Measurements from ENCODE around the gene RASGRF2.
"Not testable (repeated sequence)": the region's sequence is repeated elsewhere in the genome, so short reads cannot be mapped to it uniquely, and the experiment has no call there.

RASGRF2 gene

GRCh38 chr5:81021951-81022687, 62.0 kb downstream of the RASGRF2 start:
- DNase-seq, result no peak

DNA sequence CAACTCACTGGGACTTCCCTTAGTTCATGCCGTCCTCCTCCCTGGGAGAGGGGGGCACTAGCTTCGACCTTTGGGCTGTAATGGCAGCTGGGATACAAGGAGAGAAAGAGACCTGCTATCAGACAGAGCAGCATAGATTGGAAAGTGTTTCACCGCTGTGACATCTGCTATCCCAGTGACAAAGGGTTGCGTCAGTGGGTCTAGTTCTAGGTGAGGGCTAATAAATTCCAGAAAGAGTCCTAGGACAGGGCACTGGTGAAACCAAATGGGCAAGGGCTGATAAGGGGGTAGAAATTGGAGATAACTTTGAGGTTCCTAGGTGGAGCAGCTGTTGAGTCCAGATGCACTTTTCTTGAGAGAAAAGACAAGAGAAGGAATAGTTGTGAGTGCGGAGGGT, 62.5 kb downstream of the RASGRF2 start:
- no peak for DNase-seq

GRCh38 chr5:81023261-81023970, 63.3 kb downstream of the RASGRF2 start:
- no peak for DNase-seq

DNA sequence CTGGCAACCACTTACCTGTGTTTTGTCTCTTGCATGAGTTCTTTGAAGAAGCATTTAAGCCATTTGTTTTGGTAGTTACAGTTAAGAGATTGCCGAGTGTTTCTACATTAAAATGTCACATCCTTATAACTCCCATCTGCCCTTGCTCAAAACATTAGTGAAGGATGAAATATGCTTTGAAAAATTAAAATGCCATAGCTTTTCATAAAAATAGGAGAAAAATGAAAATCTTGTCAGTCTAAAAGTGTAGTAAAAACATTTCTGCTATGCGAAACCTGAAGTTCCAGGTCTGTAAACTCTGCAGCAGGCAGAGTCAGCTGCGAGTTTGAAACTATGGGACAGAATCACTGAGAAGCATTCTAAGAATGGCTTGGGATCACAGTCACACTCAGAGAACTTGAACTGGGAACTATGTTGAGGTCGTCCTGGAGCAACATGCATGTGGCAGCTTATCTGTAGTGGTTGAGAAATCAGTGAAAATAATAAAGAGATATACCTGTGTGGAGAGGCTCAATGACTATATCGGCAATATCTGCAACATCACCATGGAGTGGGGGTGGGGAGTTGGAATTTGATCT, 67.4 kb downstream of the RASGRF2 start:
- DNase-seq, result no peak

DNA sequence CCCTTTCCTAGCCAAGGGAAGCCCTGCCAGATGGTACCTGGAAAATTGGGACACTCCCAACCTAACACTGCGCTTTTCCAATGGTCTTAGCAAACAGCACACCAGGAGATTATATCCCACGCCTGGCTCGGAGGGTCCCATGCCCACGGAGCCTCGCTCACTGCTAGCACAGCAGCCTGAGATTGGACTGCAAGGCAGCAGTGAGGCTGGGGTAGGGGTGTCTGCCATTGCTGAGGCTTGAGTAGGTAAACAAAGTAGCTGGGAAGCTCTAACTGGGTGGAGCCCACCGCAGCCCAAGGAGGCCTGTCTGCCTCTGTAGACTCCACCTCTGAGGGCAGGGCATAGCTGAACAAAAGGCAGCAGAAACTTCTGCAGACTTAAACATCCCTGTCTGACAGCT, 68.7 kb downstream of the RASGRF2 start:
- DNase-seq, result not testable (repeated sequence)

GRCh38 chr5:81029736-81030135, 69.6 kb downstream of the RASGRF2 start:
- not testable (repeated sequence) for DNase-seq

GRCh38 chr5:81030236-81031034, 70.3 kb downstream of the RASGRF2 start:
- not testable (repeated sequence) for DNase-seq

- DNase-seq, result no peak
Measured at GRCh38 chr5:81035522-81035921, 75.4 kb downstream of the RASGRF2 start.

- no peak for DNase-seq
Measured at GRCh38 chr5:81038495-81038894, 78.3 kb downstream of the RASGRF2 start.

GRCh38 chr5:81044868-81045267, 84.7 kb downstream of the RASGRF2 start:
- DNase-seq, result no peak

DNA sequence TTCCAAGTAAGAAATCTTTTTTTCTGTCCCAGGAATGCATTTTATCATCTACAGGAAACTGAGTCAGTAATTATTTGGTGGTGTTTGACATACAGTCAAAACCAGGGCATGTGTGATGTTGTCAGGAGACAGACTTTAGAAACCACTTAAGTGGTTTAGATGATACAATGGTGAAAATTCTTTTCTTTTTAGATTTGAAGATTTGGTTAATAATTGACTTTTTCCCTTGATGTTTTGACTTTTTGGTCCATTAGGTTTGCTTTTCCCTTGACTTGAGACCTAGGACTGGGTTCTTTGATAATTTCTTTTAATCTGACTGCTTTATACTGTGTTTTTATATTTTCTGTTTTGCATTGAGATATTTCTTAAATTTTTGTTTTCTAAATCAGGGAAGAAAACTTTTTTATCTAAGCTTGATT, 85.2 kb downstream of the RASGRF2 start:
- no peak for DNase-seq

- no peak for DNase-seq
Measured at GRCh38 chr5:81046041-81046440, 85.9 kb downstream of the RASGRF2 start.

DNA sequence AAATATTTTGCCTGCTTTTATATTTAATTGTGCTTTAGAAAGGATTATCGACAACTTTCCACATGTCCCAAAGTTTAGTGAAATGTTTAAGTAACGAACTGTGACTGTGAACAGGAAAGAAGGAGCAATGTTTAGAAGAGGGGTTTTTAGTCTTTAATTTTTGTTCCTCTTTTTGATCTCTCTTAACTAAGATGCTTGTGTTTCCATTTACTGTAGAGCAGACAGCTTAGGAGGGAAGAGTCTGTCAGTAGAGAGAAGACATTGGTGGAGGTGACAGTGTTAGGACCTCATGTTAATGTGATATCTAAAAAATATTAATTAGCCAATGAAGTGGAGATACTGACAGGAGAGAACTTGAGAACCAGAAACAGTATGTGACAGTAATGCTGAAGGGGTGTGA, 92.2 kb downstream of the RASGRF2 start:
- DNase-seq, result no peak

GRCh38 chr5:81053282-81053681, 93.1 kb downstream of the RASGRF2 start:
- DNase-seq, result not testable (repeated sequence)

DNA sequence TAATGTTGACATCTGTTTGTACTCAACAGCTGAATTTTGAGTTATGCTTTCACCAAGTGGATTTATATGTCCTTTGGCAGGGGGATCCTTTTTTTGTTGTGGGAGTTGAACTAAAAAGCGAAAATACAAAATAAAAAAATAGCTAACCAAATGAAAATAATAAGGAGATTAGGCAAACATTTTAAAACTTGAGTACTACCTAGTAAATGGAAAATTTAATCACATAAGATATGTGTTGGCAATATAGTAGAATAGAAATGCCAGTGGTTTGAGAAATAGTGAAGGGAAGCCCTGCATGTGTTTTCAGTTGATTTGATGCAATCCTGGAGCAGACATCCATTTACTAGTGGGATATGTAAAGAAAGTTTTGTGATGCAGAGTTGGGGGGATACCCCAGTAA, 98.0 kb downstream of the RASGRF2 start:
- DNase-seq, result no peak

DNA sequence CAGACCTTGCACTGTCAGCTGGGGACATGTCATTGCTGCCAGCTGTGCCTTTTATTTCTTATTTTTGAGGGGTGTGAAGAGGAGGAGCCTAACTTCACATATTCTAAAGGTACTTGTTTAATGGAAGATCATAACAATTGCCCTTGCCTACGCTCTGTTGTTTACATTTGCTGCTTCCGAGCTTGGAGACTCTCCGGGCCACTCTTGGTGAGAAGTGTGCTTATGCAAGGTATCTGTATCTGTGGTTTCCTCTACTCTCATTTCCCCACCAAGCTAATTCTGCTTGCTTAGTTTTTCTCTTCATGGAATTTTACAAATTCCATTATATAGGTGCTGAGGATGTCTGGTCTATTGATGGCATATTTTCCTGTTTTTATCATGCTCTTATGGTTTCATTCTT, 105.3 kb downstream of the RASGRF2 start:
- no peak for DNase-seq

GRCh38 chr5:81066102-81066501, 105.9 kb downstream of the RASGRF2 start:
- DNase-seq, result no peak

DNA sequence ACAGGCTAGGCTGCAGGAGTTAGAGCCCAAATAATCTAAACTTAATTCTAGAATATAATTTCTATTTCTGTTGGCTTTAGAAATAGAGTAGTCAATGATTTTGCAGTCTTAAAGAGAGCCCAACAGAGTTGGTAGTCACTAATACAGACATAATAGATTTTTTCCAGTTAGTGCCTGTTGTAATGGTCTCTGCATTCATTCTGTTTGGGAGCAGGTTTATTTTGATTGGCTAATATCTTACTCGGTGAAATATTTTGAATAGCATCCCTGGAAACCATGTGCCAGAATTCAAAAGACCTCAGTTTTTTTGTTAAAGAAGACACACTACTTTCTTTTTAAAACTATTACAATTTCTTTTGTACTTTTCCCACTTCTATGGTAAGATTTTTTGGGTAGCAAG, 107.2 kb downstream of the RASGRF2 start:
- no peak for DNase-seq

GRCh38 chr5:81068063-81068462, 107.9 kb downstream of the RASGRF2 start:
- DNase-seq, result no peak

GRCh38 chr5:81068635-81069034, 108.5 kb downstream of the RASGRF2 start:
- DNase-seq, result no peak

DNA sequence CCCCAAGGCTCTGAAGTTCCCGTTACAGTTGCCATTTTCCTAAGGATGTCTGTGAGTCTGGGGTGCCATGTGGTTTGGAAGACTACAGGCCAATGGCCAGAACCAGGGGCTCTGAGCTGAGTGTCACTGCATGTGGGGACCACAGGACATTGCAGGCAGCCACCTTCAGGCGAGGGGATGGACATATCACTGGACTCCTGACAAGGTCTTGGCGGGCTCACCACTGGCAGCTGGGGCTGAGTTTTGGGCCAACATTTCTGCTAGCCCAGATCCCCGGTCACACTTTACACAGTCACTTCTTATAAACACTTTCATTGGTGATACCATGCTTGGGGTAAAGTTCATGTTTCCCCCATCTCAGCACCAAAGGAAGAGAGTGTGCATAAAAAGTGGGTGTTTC, 109.8 kb downstream of the RASGRF2 start:
- no peak for DNase-seq

- DNase-seq, result no peak
Measured at GRCh38 chr5:81070571-81071255, 110.5 kb downstream of the RASGRF2 start.

- DNase-seq, result no peak
Measured at GRCh38 chr5:81075041-81075440, 114.9 kb downstream of the RASGRF2 start.

All from NCI-H2107 (cell line).